Activated naive CD8-positive, alpha-beta T cell treated with anti-CD3 and anti-CD28 coated beads, Interleukin-2, amount 50 U/mL, for 16 hours (primary cell): ENCODE measurements around the gene TM6SF1.

Source experiments
- DNase-seq: peaks from one replicate; pipeline ENCODE4 v3.0.0-alpha.2; 2020; ENCODE audit warnings: low read depth, low spot score

TM6SF1 gene

DNA sequence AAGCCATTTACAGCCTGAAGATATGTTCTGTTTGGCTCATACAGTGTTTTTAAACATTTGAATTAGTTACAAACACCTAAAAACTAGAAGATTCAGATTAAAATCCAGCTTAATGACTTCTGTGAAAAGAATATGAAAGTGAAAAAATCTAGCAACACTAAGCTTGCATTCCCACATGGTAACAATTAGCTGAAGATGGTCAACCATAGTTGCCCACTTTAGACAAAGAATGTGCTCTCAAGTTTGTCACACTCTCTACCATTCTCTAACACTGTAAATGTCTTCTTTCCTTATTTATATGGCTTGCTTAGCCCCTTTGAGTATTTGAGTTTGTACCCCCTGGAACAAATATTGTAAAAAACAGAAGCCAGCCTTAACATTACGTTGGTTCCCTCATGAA lies 67.4 kb downstream of the TM6SF1 start:
- no peak for DNase-seq

DNA sequence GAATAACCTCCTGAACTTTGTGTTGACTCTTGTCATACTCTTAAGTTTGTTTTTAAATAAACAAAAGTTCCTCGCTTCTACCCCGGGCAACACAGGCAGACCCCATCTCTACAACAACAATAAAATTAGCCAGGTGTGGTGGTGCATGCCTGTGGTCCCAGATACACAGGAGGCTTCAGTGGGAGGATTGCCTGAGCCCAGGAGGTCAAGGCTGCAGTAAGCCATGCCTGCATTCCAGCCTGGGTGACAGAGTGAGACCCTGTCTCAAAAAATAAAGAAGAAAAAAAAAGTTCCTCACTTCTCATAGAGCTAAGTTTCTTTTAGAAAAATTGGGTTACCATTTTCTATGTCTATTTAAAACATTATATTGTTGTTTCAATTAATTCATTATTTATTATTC lies 70.9 kb downstream of the TM6SF1 start:
- no peak for DNase-seq

DNA sequence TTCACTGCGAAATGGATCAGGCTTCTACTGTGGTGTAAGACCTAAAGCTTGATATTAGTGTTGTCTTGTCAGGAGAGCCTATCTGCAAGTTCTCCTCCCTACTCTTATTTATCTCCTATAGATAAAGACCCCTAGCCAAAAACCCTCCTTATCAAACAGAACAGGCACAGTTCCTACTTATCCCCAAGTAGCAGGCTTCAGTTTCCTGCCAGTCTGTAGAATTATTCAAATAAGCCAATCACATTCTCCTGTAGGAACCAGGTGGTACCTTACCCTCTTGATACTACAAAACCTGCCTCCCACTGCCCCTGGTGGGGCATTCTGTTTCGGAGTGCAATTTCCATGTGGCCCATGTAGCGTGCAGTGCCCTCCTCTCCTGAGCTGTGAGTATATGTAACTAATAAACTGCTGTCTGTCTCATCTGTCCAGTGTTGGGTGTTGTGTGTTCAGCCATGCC lies 71.5 kb downstream of the TM6SF1 start:
- DNase-seq, result no peak

DNA sequence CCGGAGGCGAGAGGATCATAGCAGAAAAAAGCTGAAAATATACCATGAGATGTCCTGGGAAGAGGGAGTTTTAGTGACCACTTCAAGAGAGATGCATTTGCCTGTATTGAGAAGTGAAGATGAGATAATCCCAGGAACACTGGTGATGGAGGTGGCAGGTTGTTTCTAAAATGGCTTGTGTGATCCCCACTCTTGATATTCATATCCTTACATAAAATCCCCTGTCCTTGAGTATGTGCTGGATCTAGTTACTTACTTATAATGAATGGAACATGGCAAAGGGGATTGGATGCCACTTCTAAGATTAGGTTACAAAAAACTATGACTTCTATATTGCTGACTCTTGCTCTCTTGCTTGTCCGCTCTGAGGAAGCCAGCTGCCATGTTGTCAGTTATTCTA lies 78.1 kb downstream of the TM6SF1 start:
- no peak for DNase-seq
